ENCODE results near the gene BACE1.
"Not testable (repeated sequence)": the region's sequence is repeated elsewhere in the genome, so short reads cannot be mapped to it uniquely, and the experiment has no call there.

Gene BACE1

DNA sequence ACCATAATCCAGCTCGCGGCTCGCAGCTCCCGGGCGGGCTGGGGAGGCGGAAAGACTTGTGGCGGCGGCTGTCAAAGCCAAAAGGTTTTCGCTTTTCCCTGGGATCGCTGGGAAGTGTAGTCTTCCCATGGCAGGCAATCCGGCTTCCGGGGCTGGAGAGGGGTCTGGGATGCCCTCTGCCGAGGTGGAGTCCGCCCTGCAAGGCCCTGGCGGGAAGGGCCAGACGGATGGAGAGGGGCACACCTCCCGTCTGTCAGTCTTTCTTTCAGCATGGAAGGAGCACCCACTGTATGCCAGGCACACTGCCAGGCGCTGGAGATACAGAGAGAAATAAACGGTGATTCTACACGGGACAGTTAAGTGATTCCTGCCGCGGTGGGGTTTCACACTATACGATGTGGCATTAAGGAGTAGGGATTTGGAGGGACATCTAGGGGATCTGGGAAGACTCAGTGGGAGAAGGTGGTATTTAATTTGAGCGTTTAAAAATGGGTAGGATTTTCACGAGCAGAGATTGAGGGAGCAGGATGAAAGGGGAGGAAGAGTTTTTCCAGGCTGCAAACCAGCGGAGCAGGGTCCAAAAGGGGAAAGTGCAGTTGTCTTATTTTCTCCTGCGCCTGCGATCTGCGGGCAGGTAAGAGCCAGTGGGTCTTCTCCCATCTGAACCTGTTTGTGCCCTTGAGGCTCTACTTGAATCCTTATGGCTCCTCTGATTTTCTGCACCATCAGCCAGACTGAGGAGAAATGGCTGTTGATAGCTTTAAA, at the start of gene BACE1:
BACE1 (minus strand) TSS at position 60 of the 765 bp plus-strand sequence. CDS start 461 bp downstream, outside the sequence.
- peak; percentile 92 for DNase-seq

GRCh38 chr11:117361432-117361831, 45.4 kb upstream of the BACE1 start:
- no peak for DNase-seq

- no peak for DNase-seq
Observed at GRCh38 chr11:117356126-117356890, 40.3 kb upstream of the BACE1 start.

DNA sequence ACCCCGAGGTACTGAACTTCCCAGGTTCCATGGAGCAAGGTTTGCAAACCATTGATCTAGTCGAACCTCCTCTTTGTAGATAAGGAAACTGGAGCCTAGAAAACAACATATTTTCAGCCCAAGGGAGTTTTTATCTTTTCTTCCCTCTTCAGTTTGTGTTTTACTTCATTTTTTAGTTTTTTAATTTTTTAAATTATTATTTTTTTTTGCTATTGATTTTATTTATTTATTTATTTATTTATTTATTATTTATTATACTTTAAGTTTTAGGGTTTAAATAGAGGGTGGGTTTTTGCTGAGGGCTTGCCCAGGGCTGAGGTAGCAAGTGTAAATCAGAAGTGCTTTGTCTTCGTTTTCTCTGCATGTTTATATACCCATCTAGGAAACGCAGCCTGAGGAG, 38.5 kb upstream of the BACE1 start:
- DNase-seq = no peak

DNA sequence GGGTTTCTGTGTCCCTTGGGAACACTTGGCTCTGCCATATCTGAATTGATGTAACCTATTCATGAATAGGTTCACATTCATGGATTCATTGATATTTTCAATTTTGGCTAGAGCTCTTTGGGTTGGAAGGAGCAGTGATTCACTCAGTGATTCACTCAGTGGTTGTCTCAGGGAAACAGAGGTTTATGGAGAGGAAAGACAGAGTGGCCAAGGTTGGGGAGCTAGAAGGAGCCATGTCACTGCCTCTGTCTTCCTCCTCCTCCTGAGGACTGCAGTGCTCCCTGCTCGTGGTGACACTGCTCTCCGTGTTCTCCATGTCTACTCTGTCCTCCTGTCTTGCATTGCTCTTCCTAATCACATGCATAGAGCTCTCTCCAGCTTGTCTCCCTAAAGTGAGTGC, 29.0 kb upstream of the BACE1 start:
- no peak for DNase-seq

- no peak for DNase-seq
Observed at GRCh38 chr11:117337076-117337475, 21.0 kb upstream of the BACE1 start.

DNA sequence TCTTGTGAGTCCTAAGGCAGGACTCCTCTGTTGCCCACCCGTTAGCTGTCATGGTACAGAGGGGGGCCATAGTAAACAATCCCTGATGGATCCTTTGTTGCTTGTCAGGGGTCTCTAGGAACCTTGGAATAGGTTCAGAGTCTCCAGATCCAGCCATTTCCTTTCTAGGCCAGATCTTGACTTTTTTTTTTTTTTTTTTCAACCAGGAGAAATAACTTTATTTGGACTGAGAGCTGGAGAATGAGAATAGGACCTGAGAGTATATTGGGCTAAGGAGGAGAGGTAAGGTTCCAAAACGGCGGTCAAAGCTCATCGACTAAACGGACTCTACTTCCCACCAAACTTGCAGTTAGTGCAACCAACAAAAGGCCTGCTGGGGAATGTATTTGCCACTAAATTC, 19.3 kb upstream of the BACE1 start:
- DNase-seq = no peak

DNA sequence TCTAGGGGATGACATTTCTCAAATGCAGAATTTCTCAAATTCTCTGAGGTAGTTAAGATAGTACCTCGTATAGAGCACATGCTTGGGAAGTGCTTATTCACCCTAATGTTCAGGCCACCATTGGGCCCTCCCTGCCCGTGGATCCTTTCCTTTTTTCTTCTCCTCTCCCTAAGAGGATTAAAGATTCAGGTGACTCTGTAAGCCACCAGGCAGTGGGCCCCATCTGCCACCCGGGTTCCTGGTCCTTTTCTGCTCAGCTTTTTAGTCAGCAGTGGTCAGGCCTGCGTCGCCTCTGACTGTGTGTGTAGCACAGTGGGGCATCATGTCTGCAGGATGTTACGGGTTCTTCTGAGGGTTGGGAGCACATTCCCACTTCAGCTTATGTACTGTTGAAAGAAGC, 18.8 kb upstream of the BACE1 start:
- DNase-seq = no peak

DNA sequence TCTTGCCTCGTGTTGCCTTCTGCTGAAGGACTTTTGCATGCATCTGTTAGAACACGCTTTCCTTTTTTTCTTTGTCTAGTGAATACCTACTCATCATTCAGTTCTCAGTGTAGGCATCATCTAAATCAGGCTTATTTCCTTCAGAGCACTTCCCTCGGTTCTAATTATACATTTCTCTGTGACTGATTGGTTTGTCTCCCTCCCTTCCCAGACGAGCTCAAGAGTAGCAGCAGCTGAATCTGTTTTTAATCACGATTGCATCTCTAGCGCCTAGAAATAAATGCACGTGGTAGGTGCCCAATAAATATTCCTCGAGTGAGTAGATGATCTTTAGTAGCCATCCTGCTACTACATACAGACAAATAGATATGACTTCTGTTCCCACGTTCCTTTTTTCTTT, 17.9 kb upstream of the BACE1 start:
- DNase-seq = no peak

- no peak for DNase-seq
Observed at GRCh38 chr11:117332843-117333242, 16.8 kb upstream of the BACE1 start.

- no peak for DNase-seq
Observed at GRCh38 chr11:117328375-117329010, 12.4 kb upstream of the BACE1 start.

- DNase-seq = peak; percentile 98
Observed at GRCh38 chr11:117327567-117328374, 11.7 kb upstream of the BACE1 start, which contains the start of gene CEP164. Gene CEP164 (plus strand): TSS chr11:117327854. CDS start chr11:117338587, 10,733 bp downstream.

DNA sequence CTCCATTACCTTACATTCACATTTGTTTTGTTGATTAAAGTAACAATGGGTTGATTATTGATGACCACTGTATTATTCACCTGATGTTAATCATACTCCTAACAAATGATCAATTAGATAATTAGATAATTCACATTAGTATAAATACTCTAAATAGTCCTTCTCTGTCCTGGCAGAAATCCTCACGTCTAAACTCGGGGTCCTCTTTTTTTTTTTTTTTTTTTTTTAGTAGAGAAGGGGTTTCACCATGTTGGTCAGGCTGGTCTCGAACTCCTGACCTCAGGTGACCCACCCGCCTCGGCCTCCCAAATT, 11.2 kb upstream of the BACE1 start:
- not testable (repeated sequence) for DNase-seq

- no peak for DNase-seq
Observed at GRCh38 chr11:117319214-117319840, 3.3 kb upstream of the BACE1 start.

- DNase-seq = no peak
Observed at GRCh38 chr11:117318738-117319137, 2.7 kb upstream of the BACE1 start.

GRCh38 chr11:117315285-117316196, 515 bp downstream of the BACE1 start:
- DNase-seq = no peak

- no peak for DNase-seq
Observed at GRCh38 chr11:117314840-117315239, 1.2 kb downstream of the BACE1 start.

GRCh38 chr11:117313828-117314768, 2.0 kb downstream of the BACE1 start:
- no peak for DNase-seq

DNA sequence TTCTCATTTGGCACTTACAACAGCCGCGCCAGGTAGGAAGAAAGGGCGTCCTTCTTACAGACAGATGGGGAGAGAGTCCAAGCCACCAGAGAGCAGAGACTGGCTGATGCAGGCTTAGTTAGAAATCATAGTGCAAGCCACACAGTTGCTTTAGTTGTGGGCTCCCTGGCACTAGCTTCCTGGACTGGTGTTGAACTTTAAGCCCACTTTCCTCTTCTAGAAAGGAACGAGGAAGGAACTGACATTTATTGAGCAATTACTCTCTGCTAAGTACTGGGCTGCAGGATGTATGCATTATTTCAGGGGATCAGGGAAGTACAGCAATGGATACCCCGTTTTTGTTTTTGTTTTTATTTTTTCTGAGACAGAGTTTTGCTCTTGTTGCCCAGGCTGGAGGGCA, 3.0 kb downstream of the BACE1 start:
- no peak for DNase-seq

DNA sequence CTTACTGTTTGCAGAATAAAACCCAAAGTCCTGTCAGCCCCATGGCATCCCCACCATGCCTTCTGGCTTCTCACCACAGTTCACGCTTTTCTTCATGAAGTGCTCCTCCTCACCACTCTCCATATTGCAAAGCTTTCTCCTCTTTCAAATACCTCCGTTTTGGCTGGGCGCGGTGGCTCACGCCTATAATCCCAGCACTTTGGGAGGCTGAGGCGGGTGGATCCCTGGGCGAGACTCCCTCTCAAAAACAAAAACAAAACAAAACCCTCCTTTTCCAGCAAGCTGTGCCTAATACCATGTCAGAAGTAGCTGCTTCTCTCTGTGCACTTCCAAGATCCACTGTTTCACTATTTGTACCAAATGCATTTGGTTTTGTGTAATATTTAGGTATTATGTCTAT, 6.7 kb downstream of the BACE1 start:
- DNase-seq = no peak
